ENCODE results near the gene ESPNL.

The ESPNL gene

GRCh38 chr2:238117199-238118154, 17.3 kb downstream of the ESPNL start:
- no peak for DNase-seq

DNA sequence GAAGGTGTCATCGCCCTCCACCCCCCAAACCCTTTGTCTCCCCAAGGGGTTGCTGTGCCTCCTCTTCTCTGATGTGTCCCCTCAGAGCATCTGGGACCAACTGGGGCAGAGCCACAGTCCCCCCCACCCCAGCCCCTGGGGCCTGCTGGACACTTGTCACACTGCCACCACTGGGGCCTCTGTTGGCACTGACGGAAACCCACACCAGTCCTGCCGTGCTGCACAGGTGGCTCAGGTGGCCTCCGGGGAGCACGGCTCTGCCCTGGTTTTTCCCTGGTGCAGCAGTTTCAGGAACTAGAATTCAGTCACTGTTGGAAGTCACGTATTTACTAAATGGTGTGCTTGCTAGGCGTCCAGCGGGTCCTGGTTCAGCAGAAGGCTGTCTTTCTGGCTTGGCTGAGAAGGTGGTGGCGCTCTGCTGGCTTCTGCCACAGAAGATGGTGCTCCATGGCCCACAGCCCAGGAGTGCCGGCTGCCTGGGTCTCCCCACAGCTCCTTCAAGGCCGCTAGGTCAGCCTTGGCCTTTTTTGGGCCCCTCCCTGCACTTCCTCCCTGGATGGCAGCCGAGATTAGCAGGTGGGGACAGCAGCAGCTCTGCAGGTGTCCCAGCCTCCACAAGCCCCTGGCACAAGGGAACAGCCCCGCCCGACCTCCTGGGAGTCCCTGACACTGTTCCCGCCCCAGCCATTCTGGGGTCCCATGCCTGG, 19.8 kb downstream of the ESPNL start:
- no peak for DNase-seq

- no peak for DNase-seq
Measured at GRCh38 chr2:238120463-238121298, 20.5 kb downstream of the ESPNL start.

DNA sequence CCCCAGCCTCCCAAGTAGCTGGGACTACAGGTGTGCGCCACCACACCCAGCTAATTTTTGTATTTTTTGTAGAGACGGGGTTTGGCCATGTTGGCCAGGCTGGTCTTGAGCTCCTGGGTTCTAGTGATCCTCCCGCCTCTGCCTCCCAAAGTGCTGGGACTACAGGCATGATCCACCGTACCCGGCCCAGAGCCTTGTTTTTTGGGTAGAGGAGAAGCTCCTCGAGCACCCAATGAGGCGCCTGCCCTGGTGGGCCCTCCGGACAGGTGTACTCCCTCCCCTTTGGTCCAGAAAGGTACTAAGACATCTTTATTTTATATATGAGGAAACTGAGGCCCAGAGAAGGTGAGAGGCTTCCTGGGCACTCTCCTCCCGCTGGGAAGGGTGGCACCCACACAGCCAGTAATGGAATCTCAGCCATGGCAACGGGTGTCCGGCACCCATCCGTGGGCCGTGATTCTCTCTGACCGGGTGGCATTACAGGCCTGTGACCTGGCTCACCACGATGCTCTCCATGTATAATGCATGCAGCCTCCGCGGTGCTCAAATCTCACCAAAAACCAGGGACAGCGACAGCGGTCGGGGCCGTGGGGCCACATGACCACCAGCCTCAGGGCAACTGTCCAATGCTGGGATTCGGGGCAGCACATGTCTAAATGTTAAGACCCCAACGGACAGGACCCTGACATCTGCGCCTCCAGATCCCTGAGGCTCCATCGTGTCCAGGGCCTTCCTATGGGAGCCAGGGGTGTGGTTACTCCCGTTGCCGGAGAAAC, 21.6 kb downstream of the ESPNL start:
- DNase-seq, result no peak

DNA sequence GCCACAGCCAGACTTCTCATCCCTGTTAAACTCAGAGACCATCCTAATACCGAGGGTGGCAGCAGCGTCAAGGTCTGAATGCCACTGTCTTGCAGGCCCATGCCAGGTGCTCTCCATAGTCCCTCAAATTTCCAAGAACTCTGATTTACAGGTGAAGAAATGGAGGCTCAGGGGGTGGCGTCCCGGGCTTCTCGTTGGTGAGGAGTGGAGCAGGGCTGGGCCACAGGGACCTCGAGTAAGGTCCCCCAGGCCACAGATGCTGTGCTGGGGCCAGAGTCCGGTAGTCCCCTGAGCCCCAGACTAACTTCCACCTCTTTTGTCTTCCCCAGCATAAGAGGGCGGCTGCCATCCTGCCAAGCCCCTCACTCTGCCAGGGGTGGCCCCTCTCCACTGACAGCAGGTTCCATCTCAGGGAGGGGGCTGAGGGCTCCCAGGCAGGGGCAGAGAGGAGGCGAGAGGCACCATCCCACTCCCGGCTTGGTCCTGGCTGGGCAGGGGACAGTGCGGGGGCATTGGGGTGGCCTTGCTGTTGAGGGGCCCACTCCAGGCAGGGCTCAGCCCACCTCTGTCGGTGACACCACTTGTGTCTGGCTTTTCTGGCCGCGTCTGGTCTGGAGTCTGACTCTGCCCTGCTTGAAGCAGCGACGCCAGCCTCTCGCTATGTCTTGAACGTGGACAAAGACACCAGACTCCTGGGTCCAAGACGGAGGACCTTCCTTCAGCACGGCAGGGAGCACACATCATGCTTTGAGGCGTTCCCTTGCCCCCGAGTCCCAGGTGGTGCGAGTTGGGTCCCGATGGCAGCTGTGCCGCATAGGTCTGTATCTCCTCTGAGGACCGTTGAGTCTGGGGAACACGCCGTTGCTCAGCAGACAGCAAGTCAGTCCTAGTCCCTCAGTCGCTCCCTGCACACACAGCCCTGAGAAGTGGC, 22.4 kb downstream of the ESPNL start:
- DNase-seq, result no peak

DNA sequence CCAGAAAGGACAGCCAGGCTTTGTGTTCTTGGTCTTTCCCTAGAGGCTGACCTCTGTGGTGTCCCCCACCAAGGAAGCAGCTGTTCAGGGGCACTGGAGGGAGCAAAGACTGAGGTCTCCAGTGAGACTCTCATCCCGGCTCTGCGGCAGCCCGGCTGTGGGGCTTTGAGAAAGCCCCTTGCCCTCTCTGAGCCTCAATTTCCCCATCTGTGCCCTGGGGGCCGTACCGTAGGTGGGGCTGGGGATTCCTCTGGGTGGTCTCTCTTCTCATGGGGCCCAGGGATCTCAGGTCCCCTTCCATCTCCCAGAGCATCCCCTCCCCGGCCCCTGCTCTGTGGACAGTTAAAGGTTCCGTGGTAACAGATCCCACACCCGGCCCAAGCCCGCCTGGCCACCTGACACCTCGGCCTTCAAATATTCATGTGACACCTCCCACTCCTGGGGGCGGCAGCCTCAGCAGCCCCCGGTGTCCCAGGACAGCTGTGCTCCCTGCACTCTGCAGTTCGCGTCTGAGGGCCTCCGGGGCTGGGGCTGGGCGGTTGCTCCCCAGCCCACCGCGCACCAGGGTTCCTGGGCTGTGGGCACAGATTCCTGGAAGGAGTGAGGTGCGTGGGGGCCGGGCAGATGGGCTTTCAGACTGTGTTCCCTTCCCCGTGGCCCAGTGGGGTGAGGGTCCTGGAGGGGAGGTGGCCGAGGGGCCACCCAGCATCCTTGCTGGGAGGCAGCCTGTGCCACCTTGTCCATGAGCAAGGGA, 23.3 kb downstream of the ESPNL start:
- no peak for DNase-seq

DNA sequence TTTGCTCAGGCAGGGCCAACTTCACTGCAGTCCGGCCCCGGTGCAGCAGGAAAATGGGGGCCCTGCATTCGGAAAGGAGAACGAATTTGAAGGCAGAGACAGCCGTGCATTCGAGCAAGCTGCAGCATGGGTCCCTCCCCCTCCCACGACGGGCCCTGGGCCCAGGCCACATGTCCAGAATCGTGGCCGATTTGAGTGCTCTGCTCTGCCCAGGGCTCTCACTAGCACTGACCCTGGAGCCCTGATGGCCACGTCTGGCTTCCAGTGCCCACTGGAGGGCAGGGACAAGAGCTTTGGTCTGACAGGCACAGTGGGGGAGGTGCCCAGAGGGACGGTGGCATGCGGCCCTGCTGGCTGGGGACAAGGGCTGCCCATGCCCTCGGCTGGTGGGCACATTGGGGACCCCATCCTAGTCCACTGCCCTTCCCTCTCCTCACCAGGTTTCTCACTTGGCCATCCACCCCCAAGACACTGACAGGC, 23.9 kb downstream of the ESPNL start:
- no peak for DNase-seq

- no peak for DNase-seq
Measured at GRCh38 chr2:238124488-238125126, 24.5 kb downstream of the ESPNL start.

DNA sequence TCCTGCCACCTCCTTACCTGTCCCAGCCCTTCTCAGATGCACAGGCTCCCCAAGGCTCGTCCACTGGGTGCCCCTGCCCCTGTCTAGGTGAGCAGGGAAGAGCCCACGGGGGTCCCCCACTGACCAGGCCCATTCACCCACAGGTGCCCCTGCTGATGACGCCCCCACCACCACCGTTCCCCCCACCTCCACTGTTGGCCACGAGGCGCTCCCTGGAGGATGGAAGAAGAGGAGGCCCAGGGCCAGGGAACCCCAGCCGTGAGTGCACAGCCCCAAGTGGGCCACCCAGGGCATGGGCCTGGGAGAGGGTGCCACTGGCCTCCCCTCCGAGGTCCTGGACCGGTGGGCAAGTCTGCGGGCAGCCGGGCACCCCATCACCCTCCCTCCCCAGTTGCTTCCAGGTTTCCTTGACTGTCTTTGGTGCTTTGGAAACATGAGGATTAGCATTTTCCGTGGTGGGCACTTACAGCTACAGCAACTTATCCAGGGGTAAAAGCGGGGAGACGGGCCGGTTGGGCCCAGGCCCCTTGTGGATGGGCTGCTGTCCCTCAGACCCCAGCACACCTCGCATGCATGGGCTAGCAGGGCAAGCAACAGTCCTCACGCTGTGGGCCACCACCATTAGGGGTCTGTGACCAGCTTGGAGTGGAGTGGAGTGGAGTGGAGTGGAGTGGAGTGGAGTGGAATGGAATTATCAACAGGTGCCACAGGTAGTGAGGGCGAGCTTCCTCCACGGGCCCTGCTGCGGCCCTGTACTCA, 25.2 kb downstream of the ESPNL start:
- no peak for DNase-seq

GRCh38 chr2:238126338-238126737, 26.2 kb downstream of the ESPNL start:
- no peak for DNase-seq

- DNase-seq, result no peak
Measured at GRCh38 chr2:238126775-238127164, 26.6 kb downstream of the ESPNL start.

GRCh38 chr2:238127165-238128060, 27.3 kb downstream of the ESPNL start:
- no peak for DNase-seq

DNA sequence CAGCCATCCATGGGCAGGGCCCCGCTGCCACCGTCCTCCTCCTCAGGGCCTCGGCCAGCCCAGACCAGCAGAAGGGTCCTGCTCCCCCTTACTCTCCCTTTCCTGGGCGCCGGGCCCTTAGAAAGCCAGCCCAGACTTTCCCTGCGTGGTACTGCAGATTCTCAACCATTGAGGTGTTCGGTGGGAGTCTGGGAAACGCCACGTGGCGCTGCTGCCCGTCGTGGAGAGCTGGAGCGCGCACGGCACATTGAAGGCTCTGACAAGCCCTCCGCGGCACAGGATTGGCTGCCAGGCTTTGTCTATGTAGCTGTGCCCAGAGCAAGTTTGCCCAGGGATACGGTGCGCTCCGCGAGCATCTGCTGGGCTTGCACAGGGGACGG, 27.9 kb downstream of the ESPNL start:
- DNase-seq, result no peak

GRCh38 chr2:238128534-238129001, 28.4 kb downstream of the ESPNL start:
- DNase-seq, result no peak

DNA sequence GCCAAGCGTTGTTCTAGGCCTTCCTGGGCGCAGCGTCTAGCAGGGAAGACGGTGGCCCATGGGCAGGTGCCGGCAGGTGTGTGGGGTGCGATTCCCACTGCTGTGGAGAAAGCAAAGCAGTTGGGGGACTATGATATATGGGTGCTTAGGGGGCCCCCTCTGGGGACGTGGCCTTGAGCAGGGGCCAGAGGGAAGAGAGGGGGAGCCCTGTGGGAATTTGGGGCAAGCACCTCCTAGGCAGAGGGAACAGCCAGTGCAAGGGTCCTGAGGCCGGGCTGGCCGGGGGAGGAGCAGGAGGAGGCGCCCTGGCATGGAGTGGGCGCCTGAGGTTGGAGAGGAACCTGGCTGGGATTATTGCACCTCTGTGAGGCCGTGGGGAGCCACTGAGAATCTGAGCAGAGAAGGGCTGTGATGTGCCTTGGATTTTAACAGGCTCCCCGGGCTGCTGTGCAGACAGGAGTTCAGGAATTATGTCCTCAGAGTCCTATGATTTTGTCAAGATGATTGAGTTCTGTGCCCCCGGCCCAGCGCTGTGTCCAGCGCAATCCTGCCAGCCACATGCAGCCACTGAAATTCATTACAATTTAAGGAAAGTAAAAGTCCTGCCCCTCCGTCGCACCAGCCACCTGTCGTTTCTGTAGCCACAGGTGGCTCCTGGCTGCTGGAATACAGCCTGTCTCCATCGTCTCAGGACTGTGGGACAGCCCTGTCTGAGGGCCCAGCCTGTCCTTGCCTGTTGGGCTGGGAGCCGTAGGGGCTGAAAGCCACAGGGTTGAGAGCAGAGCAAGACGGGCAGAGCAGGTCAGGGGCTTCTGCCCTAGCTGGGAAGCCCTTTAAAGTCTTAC, 29.2 kb downstream of the ESPNL start:
- DNase-seq, result no peak

DNA sequence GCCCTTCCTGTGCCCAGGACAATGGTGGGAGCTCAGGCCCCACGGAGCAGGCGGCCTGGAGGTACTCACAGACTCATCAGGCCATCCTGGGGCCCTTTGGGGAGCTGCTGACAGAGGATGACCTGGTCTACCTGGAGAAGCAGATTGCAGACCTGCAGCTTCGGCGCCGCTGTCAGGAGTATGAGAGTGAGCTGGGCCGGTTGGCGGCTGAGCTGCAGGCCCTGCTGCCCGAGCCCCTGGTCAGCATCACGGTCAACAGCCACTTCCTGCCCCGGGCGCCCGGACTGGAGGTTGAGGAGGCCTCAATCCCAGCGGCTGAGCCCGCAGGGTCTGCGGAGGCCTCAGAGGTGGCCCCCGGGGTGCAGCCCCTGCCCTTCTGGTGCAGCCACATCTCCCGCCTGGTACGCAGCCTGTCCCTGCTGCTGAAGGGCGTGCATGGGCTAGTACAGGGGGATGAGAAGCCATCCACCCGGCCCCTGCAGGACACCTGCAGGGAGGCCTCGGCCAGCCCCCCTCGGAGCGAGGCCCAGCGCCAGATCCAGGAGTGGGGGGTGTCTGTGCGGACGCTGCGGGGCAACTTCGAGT, 30.1 kb downstream of the ESPNL start:
- DNase-seq, result no peak
